ENCODE data around the gene IRF4. TPM values are rescaled to one million over a fixed set of nuclear protein-coding genes. Genes with fewer than 3 reads are reported as not detected.

IRF4 gene
- total RNA-seq, 5 donors from 2014 or later (not counting 1 experiment from before 2014, with no cell fraction given): 16.9 to 67.2 (median 28.4) TPM

GRCh38 chr6:361411-362132 lies 30.0 kb upstream of the IRF4 start:
- Mint-ChIP-seq H3K27ac (no peak overlapping the region), H3K36me3 (peaks cover 3% of the 10 kb centered on the region), H3K9me3 (peaks cover 0 to 20% (median 12%) of the 10 kb centered on the region in 3 donors), H3K4me3 (no peak overlapping the region), H3K27me3 (no peaks in the 10 kb centered on the region), H3K4me1 (peaks cover 3 to 16% (median 10%) of the 10 kb centered on the region in 3 donors)
- no peak for ATAC-seq (replicated peaks in 1 of 4)
- CTCF ChIA-PET: no interaction called here
- no peaks in the 10 kb centered on the region for H3K27me3 ChIP-seq (replicated peaks in 1 of 2; ENCODE audit: control insufficient read depth in 2 of 2, extremely low read depth in 1 of 2, insufficient read depth in 2 of 2, low read length in 1 of 2)
- WGBS (ENCODE audit: insufficient coverage): 86% methylated on average over 16 of the region's 16 CpGs
- H3K9me3 ChIP-seq: no peaks in the 10 kb centered on the region
- POLR2A ChIA-PET: no interaction called here
- peaks cover 0 to 16% of the 10 kb centered on the region in 2 experiments for H3K4me1 ChIP-seq (ENCODE audit: control insufficient read depth in 1 of 2, extremely low read depth in 1 of 2, insufficient read depth in 2 of 2, low read length in 2 of 2)
- H3K36me3 ChIP-seq (ENCODE audit: control insufficient read depth in 2 of 2, extremely low read depth in 1 of 2, insufficient read depth in 1 of 2, low read length in 1 of 2): no peaks in the 10 kb centered on the region
- DNase-seq: no peak
- no peak overlapping the region for H3K27ac ChIP-seq (ENCODE audit: low read length)
- no peak overlapping the region for H3K4me3 ChIP-seq (ENCODE audit: control insufficient read depth in 1 of 2, extremely low read depth in 1 of 2, low read length in 1 of 2)

GRCh38 chr6:362231-362923 lies 29.2 kb upstream of the IRF4 start:
- WGBS (ENCODE audit: insufficient coverage): 78% methylated on average over 11 of the region's 14 CpGs
- no peak for DNase-seq
- no peak for ATAC-seq (replicated peaks in 1 of 4)
- Mint-ChIP-seq H3K4me3 (no peak overlapping the region), H3K4me1 (peaks cover 3 to 13% (median 10%) of the 10 kb centered on the region in 3 donors), H3K27me3 (peaks cover 0 to 3% of the 10 kb centered on the region in 2 donors), H3K36me3 (peaks cover 3% of the 10 kb centered on the region), H3K9me3 (peaks cover 4 to 20% (median 12%) of the 10 kb centered on the region in 3 donors), H3K27ac (no peak overlapping the region)
- H3K36me3 ChIP-seq (ENCODE audit: control insufficient read depth in 2 of 2, extremely low read depth in 1 of 2, insufficient read depth in 1 of 2, low read length in 1 of 2): no peaks in the 10 kb centered on the region
- H3K4me1 ChIP-seq (ENCODE audit: control insufficient read depth in 1 of 2, extremely low read depth in 1 of 2, insufficient read depth in 2 of 2, low read length in 2 of 2): peaks cover 0 to 11% of the 10 kb centered on the region in 2 experiments
- H3K27ac ChIP-seq (ENCODE audit: low read length): no peak overlapping the region
- H3K27me3 ChIP-seq (replicated peaks in 1 of 2; ENCODE audit: control insufficient read depth in 2 of 2, extremely low read depth in 1 of 2, insufficient read depth in 2 of 2, low read length in 1 of 2): peaks cover 0 to 2% of the 10 kb centered on the region in 2 experiments
- ChIA-PET POLR2A (no interaction called here), CTCF (no interaction called here)
- no peak overlapping the region for H3K4me3 ChIP-seq (ENCODE audit: control insufficient read depth in 1 of 2, extremely low read depth in 1 of 2, low read length in 1 of 2)
- H3K9me3 ChIP-seq: no peaks in the 10 kb centered on the region

- CTCF ChIA-PET: no interaction called here
- DNase-seq (no peak), ATAC-seq (replicated peaks in 1 of 4) (no peak)
- Mint-ChIP-seq H3K36me3 (peaks cover 3% of the 10 kb centered on the region), H3K27me3 (peaks cover 0 to 6% of the 10 kb centered on the region in 2 donors), H3K4me1 (peaks cover 3 to 11% (median 10%) of the 10 kb centered on the region in 3 donors), H3K4me3 (no peak overlapping the region), H3K9me3 (peaks cover 9 to 20% (median 12%) of the 10 kb centered on the region in 3 donors), H3K27ac (no peak overlapping the region)
- Histone ChIP-seq H3K9me3 (no peaks in the 10 kb centered on the region), H3K27ac (ENCODE audit: low read length) (no peak overlapping the region), H3K36me3 (ENCODE audit: control insufficient read depth in 2 of 2, extremely low read depth in 1 of 2, insufficient read depth in 1 of 2, low read length in 1 of 2) (no peaks in the 10 kb centered on the region), H3K27me3 (replicated peaks in 1 of 2; ENCODE audit: control insufficient read depth in 2 of 2, extremely low read depth in 1 of 2, insufficient read depth in 2 of 2, low read length in 1 of 2) (peaks cover 0 to 4% of the 10 kb centered on the region in 2 experiments), H3K4me1 (ENCODE audit: control insufficient read depth in 1 of 2, extremely low read depth in 1 of 2, insufficient read depth in 2 of 2, low read length in 2 of 2) (peaks cover 0 to 11% of the 10 kb centered on the region in 2 experiments), H3K4me3 (ENCODE audit: control insufficient read depth in 1 of 2, extremely low read depth in 1 of 2, low read length in 1 of 2) (no peak overlapping the region)
- WGBS (ENCODE audit: insufficient coverage): 73% methylated on average over 5 of the region's 5 CpGs
- POLR2A ChIA-PET: no interaction called here
Observed at GRCh38 chr6:362924-363249, 28.7 kb upstream of the IRF4 start.

- ChIA-PET POLR2A (no interaction called here), CTCF (no interaction called here)
- H3K4me3 ChIP-seq (ENCODE audit: control insufficient read depth in 1 of 2, extremely low read depth in 1 of 2, low read length in 1 of 2): no peak overlapping the region
- Mint-ChIP-seq H3K4me1 (peaks cover 2 to 8% (median 7%) of the 10 kb centered on the region in 3 donors), H3K4me3 (no peak overlapping the region), H3K9me3 (peaks cover 9 to 20% (median 12%) of the 10 kb centered on the region in 3 donors), H3K27ac (no peak overlapping the region), H3K27me3 (peaks cover 0 to 6% of the 10 kb centered on the region in 2 donors), H3K36me3 (peaks cover 3% of the 10 kb centered on the region)
- H3K27me3 ChIP-seq (replicated peaks in 1 of 2; ENCODE audit: control insufficient read depth in 2 of 2, extremely low read depth in 1 of 2, insufficient read depth in 2 of 2, low read length in 1 of 2): peaks cover 0 to 8% of the 10 kb centered on the region in 2 experiments
- DNase-seq (no peak), ATAC-seq (replicated peaks in 1 of 4) (no peak)
- WGBS (ENCODE audit: insufficient coverage): 89% methylated on average over 12 of the region's 12 CpGs
- H3K27ac ChIP-seq (ENCODE audit: low read length): no peak overlapping the region
- H3K4me1 ChIP-seq (ENCODE audit: control insufficient read depth in 1 of 2, extremely low read depth in 1 of 2, insufficient read depth in 2 of 2, low read length in 2 of 2): peaks cover 0 to 6% of the 10 kb centered on the region in 2 experiments
- H3K36me3 ChIP-seq (ENCODE audit: control insufficient read depth in 2 of 2, extremely low read depth in 1 of 2, insufficient read depth in 1 of 2, low read length in 1 of 2): no peaks in the 10 kb centered on the region
- H3K9me3 ChIP-seq: no peaks in the 10 kb centered on the region
Observed at GRCh38 chr6:363291-363690, 28.3 kb upstream of the IRF4 start.

- peaks cover 0 to 2% (median under 1%) of the 10 kb centered on the region in 3 donors for H3K4me1 Mint-ChIP-seq
- 92% methylated on average over 13 of the region's 13 CpGs for WGBS (ENCODE audit: insufficient coverage)
- peaks cover 0 to 6% of the 10 kb centered on the region in 2 donors for H3K27me3 Mint-ChIP-seq
- no peak overlapping the region for H3K27ac Mint-ChIP-seq
- Histone ChIP-seq H3K36me3 (ENCODE audit: control insufficient read depth in 2 of 2, extremely low read depth in 1 of 2, insufficient read depth in 1 of 2, low read length in 1 of 2) (no peaks in the 10 kb centered on the region), H3K4me3 (ENCODE audit: control insufficient read depth in 1 of 2, extremely low read depth in 1 of 2, low read length in 1 of 2) (no peak overlapping the region), H3K4me1 (ENCODE audit: control insufficient read depth in 1 of 2, extremely low read depth in 1 of 2, insufficient read depth in 2 of 2, low read length in 2 of 2) (peaks cover 0 to under 1% of the 10 kb centered on the region in 2 experiments), H3K9me3 (no peaks in the 10 kb centered on the region), H3K27ac (ENCODE audit: low read length) (no peak overlapping the region), H3K27me3 (replicated peaks in 1 of 2; ENCODE audit: control insufficient read depth in 2 of 2, extremely low read depth in 1 of 2, insufficient read depth in 2 of 2, low read length in 1 of 2) (peaks cover 0 to 14% of the 10 kb centered on the region in 2 experiments)
- CTCF ChIA-PET: no interaction called here
- ATAC-seq (replicated peaks in 1 of 4): no peak
- no peak for DNase-seq
- peaks cover 9 to 20% (median 12%) of the 10 kb centered on the region in 3 donors for H3K9me3 Mint-ChIP-seq
- no peak overlapping the region for H3K4me3 Mint-ChIP-seq
- POLR2A ChIA-PET: no interaction called here
- peaks cover 3% of the 10 kb centered on the region for H3K36me3 Mint-ChIP-seq
Observed at GRCh38 chr6:363909-364308, 27.6 kb upstream of the IRF4 start.

- Mint-ChIP-seq H3K36me3 (peaks cover 3% of the 10 kb centered on the region), H3K27ac (no peak overlapping the region), H3K4me3 (no peak overlapping the region), H3K9me3 (peaks cover 9 to 20% (median 12%) of the 10 kb centered on the region in 3 donors), H3K4me1 (peaks cover 0 to 2% (median 0%) of the 10 kb centered on the region in 3 donors), H3K27me3 (peaks cover 1 to 11% of the 10 kb centered on the region in 2 donors)
- Histone ChIP-seq H3K4me1 (ENCODE audit: control insufficient read depth in 1 of 2, extremely low read depth in 1 of 2, insufficient read depth in 2 of 2, low read length in 2 of 2) (no peaks in the 10 kb centered on the region), H3K27ac (ENCODE audit: low read length) (no peak overlapping the region), H3K27me3 (replicated peaks in 1 of 2; ENCODE audit: control insufficient read depth in 2 of 2, extremely low read depth in 1 of 2, insufficient read depth in 2 of 2, low read length in 1 of 2) (peaks cover 0 to 21% of the 10 kb centered on the region in 2 experiments), H3K4me3 (ENCODE audit: control insufficient read depth in 1 of 2, extremely low read depth in 1 of 2, low read length in 1 of 2) (no peak overlapping the region), H3K9me3 (no peaks in the 10 kb centered on the region), H3K36me3 (ENCODE audit: control insufficient read depth in 2 of 2, extremely low read depth in 1 of 2, insufficient read depth in 1 of 2, low read length in 1 of 2) (no peaks in the 10 kb centered on the region)
- WGBS (ENCODE audit: insufficient coverage): 76% methylated on average over 6 of the region's 11 CpGs
- POLR2A ChIA-PET: no interaction called here
- no peak for ATAC-seq (replicated peaks in 1 of 4)
- no peak for DNase-seq
- CTCF ChIA-PET: interaction anchor here in 1 of 2 donors (0.9 kb wide), 1 partner anchor 52 kb away, joined by 5 read pairs; no protein-coding TSS in a partner anchor
Observed at GRCh38 chr6:364609-365540, 26.7 kb upstream of the IRF4 start.

Data from T-cell (primary cell).